ENCODE results near the gene AOPEP.

GRCh38 chr9:94813379-94813778, 86.9 kb downstream of the AOPEP start:
- no peak for TF ChIP-seq CTCF (IDR thresholded peaks at IDR 0.05; ENCODE audit: insufficient read depth, low read length, poor library complexity, severe bottlenecking)
- no peak for TF ChIP-seq EZH2phosphoT487 (conservative IDR thresholded peaks at IDR 0.05; ENCODE audit: low read length)

All from SU-DHL-6 (cell line).